SU-DHL-6 (cell line): ENCODE measurements around the gene ANKRD34A.

Source experiments
- H2AFZ ChIP-seq: fragments of 200-600 bp; sonication (generic); 2 replicates; pipeline ENCODE4 v1.6.1; 2014; ENCODE audit warnings: low read depth, mild to moderate bottlenecking, moderate library complexity, mixed read lengths, antibody characterized with exemption, low read length; ENCODE audit not compliant: severe bottlenecking
- H3F3A ChIP-seq: fragments of 200-600 bp; shearing (Covaris generic); 2 replicates; pipeline ENCODE4 v1.6.0; 2016; ENCODE audit warnings: antibody characterized with exemption, mild to moderate bottlenecking; ENCODE audit not compliant: insufficient read depth
- H3K27ac ChIP-seq: fragments of 200-600 bp; sonication (generic); 2 replicates; pipeline ENCODE4 v1.5.1; 2016; ENCODE audit warnings: low read depth, mild to moderate bottlenecking, low read length, moderate library complexity, mixed read lengths
- H3K27me3 ChIP-seq: fragments of 200-600 bp; sonication (generic), shearing (Covaris generic); 2 replicates; pipeline ENCODE4 v1.6.0; 2014; ENCODE audit warnings: mild to moderate bottlenecking, low read length
- H3K36me3 ChIP-seq: fragments of 200-600 bp; sonication (generic); 2 replicates; pipeline ENCODE4 v1.6.1; 2014; ENCODE audit warnings: mild to moderate bottlenecking, low read length, mixed read lengths
- H3K4me2 ChIP-seq: fragments of 300-600, 200-600 bp; shearing (Covaris generic), sonication (generic); 2 replicates; pipeline ENCODE4 v1.6.0; 2014; ENCODE audit warnings: low read length, low read depth, mild to moderate bottlenecking; ENCODE audit not compliant: poor library complexity, severe bottlenecking
- H3K4me3 ChIP-seq: fragments of 200-600 bp; sonication (generic); 2 replicates; pipeline ENCODE4 v1.5.1; 2014; ENCODE audit warnings: antibody characterized with exemption, low read length, mild to moderate bottlenecking, mixed read lengths; ENCODE audit not compliant: insufficient read depth, poor library complexity, severe bottlenecking
- H3K79me2 ChIP-seq: fragments of 200-600 bp; sonication (generic); 2 replicates; pipeline ENCODE4 v1.6.1; 2014; ENCODE audit warnings: mild to moderate bottlenecking, low read length, moderate library complexity; ENCODE audit not compliant: insufficient read depth
- H3K9ac ChIP-seq: fragments of 200-600 bp; sonication (generic); 2 replicates; pipeline ENCODE4 v1.7.0; 2014; ENCODE audit warnings: mild to moderate bottlenecking, low read length
- H3K9me2 ChIP-seq: fragments of 200-600 bp; sonication (generic); replicated peaks from 2 replicates; pipeline ENCODE4 v1.6.1; 2014; ENCODE audit warnings: low read length; ENCODE audit not compliant: insufficient read depth
- H3K9me3 ChIP-seq: fragments of 200-600 bp; sonication (generic); 2 replicates; pipeline ENCODE4 v1.6.1; 2014; ENCODE audit warnings: low read length, mixed read lengths; ENCODE audit not compliant: insufficient read depth
- H4K20me1 ChIP-seq: fragments of 200-600 bp; sonication (generic); 2 replicates; pipeline ENCODE4 v1.6.1; 2014; ENCODE audit warnings: low read depth, mild to moderate bottlenecking, antibody characterized with exemption, low read length, moderate library complexity, mixed read lengths
- CTCF ChIP-seq: fragments of 200-600 bp; sonication (generic); IDR thresholded peaks from one replicate; pipeline ENCODE4 v1.5.1; 2017; ENCODE audit warnings: antibody characterized with exemption, mild to moderate bottlenecking, low read length, moderate library complexity; ENCODE audit not compliant: insufficient read depth, poor library complexity, severe bottlenecking
- EZH2phosphoT487 ChIP-seq: fragments of 200-600 bp; sonication (generic), shearing (Covaris generic); conservative IDR thresholded peaks from 2 replicates; pipeline ENCODE4 v1.6.1; 2018; ENCODE audit warnings: mild to moderate bottlenecking, antibody characterized with exemption, low read length, moderate library complexity, mixed read lengths

Gene ANKRD34A

GRCh38 chr1:145985502-145986439 lies 21.4 kb upstream of the ANKRD34A start:
- Histone ChIP-seq H3K27me3 (no peaks in the 10 kb centered on the region), H3K9me2 (no peaks in the 10 kb centered on the region), H4K20me1 (no peaks in the 10 kb centered on the region), H3K27ac (no peak overlapping the region), H3K79me2 (no peaks in the 10 kb centered on the region), H3K4me3 (no peak overlapping the region), H3K9me3 (no peaks in the 10 kb centered on the region), H3K9ac (no peak overlapping the region), H2AFZ (no peak overlapping the region), H3K4me2 (no peak overlapping the region), H3K36me3 (no peaks in the 10 kb centered on the region), H3F3A (no peaks in the 10 kb centered on the region)
- TF ChIP-seq EZH2phosphoT487, result no peak
- TF ChIP-seq CTCF, result no peak

GRCh38 chr1:145985129-145985501 lies 20.7 kb upstream of the ANKRD34A start:
- Histone ChIP-seq H3K4me2 (no peak overlapping the region), H4K20me1 (no peaks in the 10 kb centered on the region), H3K9me3 (no peaks in the 10 kb centered on the region), H3K36me3 (no peaks in the 10 kb centered on the region), H3F3A (no peaks in the 10 kb centered on the region), H3K9ac (no peak overlapping the region), H3K4me3 (no peak overlapping the region), H3K27me3 (no peaks in the 10 kb centered on the region), H3K27ac (no peak overlapping the region), H3K79me2 (no peaks in the 10 kb centered on the region), H2AFZ (no peak overlapping the region), H3K9me2 (no peaks in the 10 kb centered on the region)
- no peak for TF ChIP-seq EZH2phosphoT487
- TF ChIP-seq CTCF, result no peak

GRCh38 chr1:145983960-145984830 lies 19.8 kb upstream of the ANKRD34A start:
- H3F3A ChIP-seq, result no peaks in the 10 kb centered on the region
- no peak overlapping the region for H3K27ac ChIP-seq
- no peaks in the 10 kb centered on the region for H3K36me3 ChIP-seq
- H3K79me2 ChIP-seq, result no peaks in the 10 kb centered on the region
- H2AFZ ChIP-seq, result no peak overlapping the region
- no peaks in the 10 kb centered on the region for H4K20me1 ChIP-seq
- H3K4me2 ChIP-seq, result no peak overlapping the region
- H3K9me2 ChIP-seq, result no peaks in the 10 kb centered on the region
- H3K27me3 ChIP-seq, result no peaks in the 10 kb centered on the region
- TF ChIP-seq CTCF (no peak), EZH2phosphoT487 (no peak)
- H3K9ac ChIP-seq, result no peak overlapping the region
- no peaks in the 10 kb centered on the region for H3K9me3 ChIP-seq
- H3K4me3 ChIP-seq, result no peak overlapping the region
